Mammary epithelial cell (primary cell): ENCODE measurements around the gene SLC16A14.

Experiments used
- CTCF ChIP-seq, 2 donors: IDR thresholded peaks in 1 of 2; conservative IDR thresholded peaks in 1 of 2; 2 replicates each; pipeline ENCODE4 v1.5.1; 2011 to 2012; ENCODE audit warnings: inconsistent platforms in 2 of 2, low read length in 2 of 2, mild to moderate bottlenecking in 2 of 2, control low read depth in 1 of 2, low read depth in 1 of 2; ENCODE audit not compliant: insufficient read depth in 1 of 2; ENCODE audit errors: extremely low read depth in 1 of 2
- EZH2 ChIP-seq: IDR thresholded peaks from 2 replicates; pipeline ENCODE4 v1.6.1; 2012; ENCODE audit warnings: low read length, inconsistent platforms, borderline replicate concordance

DNA sequence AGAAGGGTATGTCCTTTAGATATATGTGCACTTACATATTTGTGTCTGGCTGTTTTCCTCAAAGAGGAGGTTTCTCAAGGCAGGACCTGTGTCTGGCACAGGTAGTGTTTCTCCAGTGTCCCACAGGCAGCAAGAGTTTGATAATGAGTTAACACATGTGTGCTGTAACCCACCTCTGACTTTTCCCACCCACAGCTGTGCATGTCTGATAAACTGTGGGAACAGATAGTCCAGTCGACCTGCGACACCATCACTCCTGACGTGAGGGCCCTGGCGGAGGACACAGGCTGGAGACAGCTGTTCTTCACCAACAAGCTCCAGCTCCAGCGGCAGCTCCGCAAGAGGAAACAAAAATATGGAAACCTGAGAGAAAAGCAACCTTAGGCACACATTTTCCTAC lies 58.2 kb downstream of the SLC16A14 start:
- TF ChIP-seq CTCF (conservative IDR thresholded peaks at IDR 0.05 in 1 of 2, IDR thresholded peaks at IDR 0.05 in 1 of 2; ENCODE audit: extremely low read depth in 1 of 2, insufficient read depth in 1 of 2, low read depth in 1 of 2, low read length in 2 of 2) (no peak), EZH2 (no peak)
